GM10266 (cell line): ENCODE data around the gene PUSL1.

Experiments used
- DNase-seq: peaks from one replicate; pipeline ENCODE4 v3.0.0; 2012; ENCODE audit errors: extremely low spot score
- CTCF ChIP-seq: IDR thresholded peaks from 2 replicates; pipeline ENCODE4 v1.5.1; 2012; ENCODE audit warnings: mild to moderate bottlenecking, low read depth; ENCODE audit not compliant: control insufficient read depth, insufficient read depth; ENCODE audit errors: missing control alignments

Gene PUSL1

DNA sequence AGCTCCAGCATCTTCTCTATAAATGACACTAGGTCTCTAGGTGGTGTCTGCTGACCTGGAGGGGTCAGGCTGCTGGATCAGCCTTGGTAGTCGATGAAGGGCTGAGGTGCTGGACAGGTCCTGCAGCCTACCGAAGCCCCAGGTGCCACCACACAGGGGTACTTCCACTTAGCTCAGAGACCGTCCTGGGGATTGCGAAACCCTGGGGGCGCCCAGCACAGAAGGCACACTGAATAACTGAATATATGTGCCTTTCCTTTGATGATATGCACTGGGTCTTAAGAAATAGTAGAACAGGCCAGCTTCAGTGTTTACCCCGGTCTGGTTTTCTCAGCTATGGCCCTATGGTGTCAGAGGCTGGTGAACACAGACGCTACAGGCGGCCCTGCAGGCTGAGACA, 45.6 kb upstream of the PUSL1 start:
- no peak for TF ChIP-seq CTCF

GRCh38 chr1:1264026-1264425, 44.4 kb upstream of the PUSL1 start:
- no peak for TF ChIP-seq CTCF
- no peak for DNase-seq

More for the DNA sequence above, 45.6 kb upstream of the PUSL1 start:
- no peak for DNase-seq

DNA sequence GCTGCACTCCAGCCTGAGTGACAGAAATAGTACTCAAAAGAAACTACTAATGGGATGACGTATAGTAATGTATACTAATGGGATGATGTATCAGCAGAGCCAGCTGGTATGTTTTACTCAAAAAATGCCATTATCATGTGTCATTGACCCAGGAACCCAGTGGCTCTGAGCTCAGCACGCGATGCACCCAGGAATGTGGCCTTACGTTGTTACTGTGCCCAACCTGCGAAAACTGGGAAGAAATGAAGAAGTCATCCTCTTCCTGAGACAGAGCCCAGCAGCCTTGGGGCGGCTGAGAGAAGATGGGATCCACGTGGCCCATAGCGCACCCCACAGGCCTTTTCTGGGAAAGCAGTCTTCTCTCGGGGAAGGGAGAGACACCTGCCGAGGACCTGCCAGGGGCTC, 43.5 kb upstream of the PUSL1 start:
- DNase-seq, result no peak

GRCh38 chr1:1267488-1268283, 40.7 kb upstream of the PUSL1 start:
- DNase-seq, result no peak
- TF ChIP-seq CTCF, result no peak

More for the DNA sequence above, 43.5 kb upstream of the PUSL1 start:
- TF ChIP-seq CTCF, result no peak

GRCh38 chr1:1268284-1268682, 40.1 kb upstream of the PUSL1 start:
- no peak for TF ChIP-seq CTCF
- no peak for DNase-seq

- DNase-seq, result no peak
Measured at GRCh38 chr1:1270813-1271212, 37.6 kb upstream of the PUSL1 start.

More at GRCh38 chr1:1270813-1271212, 37.6 kb upstream of the PUSL1 start:
- no peak for TF ChIP-seq CTCF
